GM18909 (cell line): ENCODE measurements around the gene SEMA3G.

ENCODE experiments used
- ATAC-seq: cut with Tn5 transposase; IDR thresholded peaks from one replicate; pipeline ENCODE4 v1.9.1; 2021; ENCODE audit warnings: mild to moderate bottlenecking; ENCODE audit not compliant: unreplicated experiment, poor library complexity

The SEMA3G gene

DNA sequence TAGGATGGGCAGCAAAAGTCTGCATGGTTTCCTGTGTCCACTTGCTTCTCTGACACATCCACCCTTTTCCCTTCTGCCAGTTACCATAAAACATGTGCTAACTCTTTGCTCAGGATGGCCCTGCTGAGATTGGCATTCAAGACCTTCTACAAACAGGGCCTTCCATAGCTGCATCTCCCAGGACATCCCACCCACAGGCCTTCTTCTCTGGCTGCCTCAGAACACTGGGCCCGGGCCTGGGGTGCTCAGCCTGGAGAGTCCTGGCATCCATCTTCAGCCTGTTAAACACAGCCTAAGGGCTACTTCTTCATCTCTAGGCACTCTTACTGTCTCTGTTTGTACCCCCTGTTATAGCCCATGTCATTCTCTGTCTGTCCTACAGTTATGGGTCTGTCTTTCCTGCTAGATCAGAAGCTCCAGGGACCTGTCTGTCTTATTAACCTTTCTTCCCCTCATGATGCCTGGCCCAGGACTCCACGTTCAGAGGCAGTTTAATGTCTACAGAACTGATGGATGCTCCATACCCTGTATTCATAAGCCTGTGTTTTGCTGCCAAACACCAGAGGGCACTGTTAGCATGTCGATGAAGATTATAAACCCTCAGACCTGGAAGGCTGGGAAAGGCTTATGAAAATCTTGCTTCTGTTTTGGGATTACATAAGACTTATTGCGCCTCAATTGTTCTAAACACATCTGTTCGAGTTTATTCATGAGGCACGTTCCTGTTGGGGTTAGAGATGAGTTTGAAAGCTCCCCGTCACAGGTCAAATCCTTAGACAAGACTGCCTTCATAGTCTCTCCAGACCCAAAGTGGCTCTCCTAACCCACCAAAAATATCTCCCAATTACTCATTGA, 16.5 kb downstream of the SEMA3G start:
- no peak for ATAC-seq

DNA sequence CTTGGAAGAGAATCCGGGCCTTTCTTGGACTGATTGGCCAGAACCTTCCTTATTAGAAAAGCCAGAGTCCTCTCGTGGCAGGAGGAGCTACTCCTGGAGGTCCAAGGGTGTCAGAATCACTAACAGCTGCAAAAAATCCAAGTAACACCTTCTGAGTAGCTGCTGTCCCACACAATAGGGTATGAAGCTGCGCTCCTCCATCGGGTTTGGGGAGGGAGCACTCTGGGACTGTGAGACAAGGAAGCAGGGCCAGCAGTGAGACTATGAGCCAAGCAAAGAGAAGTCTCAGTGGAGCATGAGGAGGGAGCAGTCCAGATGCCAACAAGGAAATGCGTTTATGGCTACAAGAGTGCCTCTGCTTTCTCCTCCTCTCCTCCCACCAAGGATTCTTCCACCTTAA, 21.7 kb downstream of the SEMA3G start:
- ATAC-seq = no peak

DNA sequence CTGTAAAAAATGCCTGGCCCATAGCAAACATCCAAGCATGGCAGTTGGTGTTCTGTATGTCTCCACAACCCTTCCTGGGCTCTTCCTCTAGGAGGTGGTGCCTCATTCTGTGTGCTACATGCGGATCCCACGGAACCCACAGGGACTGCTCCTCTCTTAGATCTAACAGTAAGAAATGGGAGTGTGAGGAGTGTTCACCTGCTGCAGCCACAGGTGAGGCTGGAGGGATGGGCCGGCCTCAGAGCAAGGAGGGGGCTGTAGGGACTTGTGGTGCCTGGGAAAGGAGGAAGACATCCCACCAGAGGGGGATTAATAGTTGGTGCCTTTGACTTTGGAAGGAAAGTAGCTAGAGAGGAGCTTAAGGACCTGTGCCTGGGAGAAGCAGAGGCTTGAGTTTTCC, 22.2 kb downstream of the SEMA3G start:
- no peak for ATAC-seq

GRCh38 chr3:52420388-52420787, 24.5 kb downstream of the SEMA3G start:
- ATAC-seq = no peak

GRCh38 chr3:52415800-52416199, 29.1 kb downstream of the SEMA3G start:
- ATAC-seq = no peak

GRCh38 chr3:52408466-52408865, 36.4 kb downstream of the SEMA3G start:
- ATAC-seq = no peak

GRCh38 chr3:52407779-52408178, 37.1 kb downstream of the SEMA3G start:
- ATAC-seq = no peak

- no peak for ATAC-seq
Measured at GRCh38 chr3:52406791-52407510, 38.0 kb downstream of the SEMA3G start.

- ATAC-seq = no peak
Measured at GRCh38 chr3:52406231-52406661, 38.7 kb downstream of the SEMA3G start.

DNA sequence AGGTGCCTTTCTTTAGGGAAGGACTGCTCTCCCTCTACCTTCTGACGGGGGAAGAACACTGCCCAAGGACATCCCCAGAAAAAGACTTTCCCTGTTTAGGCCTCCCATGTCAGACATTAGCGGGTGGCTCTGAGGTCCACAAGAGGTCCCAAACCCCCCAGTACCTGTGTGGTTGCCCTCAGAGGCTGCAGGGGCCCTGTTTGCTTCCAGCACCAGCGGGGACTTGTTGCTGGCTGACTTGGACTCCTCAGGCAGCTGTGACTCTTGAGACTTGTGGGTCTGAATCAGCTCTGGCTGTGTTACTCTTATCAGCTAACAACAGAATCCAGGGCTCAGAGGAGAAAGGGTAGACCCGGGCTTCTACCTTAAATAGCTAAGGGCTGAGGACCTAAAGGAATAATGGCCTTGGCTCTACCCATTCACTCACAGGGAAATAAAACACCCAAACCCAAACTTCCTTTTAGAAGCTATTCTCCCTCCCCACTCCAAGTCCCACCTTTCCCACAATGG, 39.2 kb downstream of the SEMA3G start:
- no peak for ATAC-seq

GRCh38 chr3:52405066-52405465, 39.8 kb downstream of the SEMA3G start:
- ATAC-seq = no peak

GRCh38 chr3:52404391-52404790, 40.5 kb downstream of the SEMA3G start:
- no peak for ATAC-seq

DNA sequence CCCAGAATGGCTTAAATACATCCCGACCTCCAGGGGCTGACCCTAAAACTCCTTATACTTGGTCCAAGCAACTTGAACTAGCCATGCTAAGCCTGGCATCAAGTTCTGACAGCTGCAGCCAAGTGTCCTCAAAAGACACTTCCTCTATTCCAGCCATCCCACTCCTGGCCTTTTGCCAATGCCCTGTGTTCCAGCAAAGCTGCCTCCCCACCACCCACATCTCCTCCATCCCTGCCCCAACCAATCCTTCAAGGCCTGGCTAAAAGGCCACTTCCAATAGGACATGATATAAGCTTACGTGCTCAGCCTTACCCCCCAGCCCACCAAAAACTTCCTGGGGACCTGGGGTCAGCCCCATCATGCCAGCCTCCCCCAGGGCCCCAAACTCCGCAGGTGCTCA, 40.9 kb downstream of the SEMA3G start:
- ATAC-seq = no peak

GRCh38 chr3:52403271-52403841, 41.5 kb downstream of the SEMA3G start:
- ATAC-seq = no peak

- no peak for ATAC-seq
Measured at GRCh38 chr3:52402706-52403270, 42.1 kb downstream of the SEMA3G start.

DNA sequence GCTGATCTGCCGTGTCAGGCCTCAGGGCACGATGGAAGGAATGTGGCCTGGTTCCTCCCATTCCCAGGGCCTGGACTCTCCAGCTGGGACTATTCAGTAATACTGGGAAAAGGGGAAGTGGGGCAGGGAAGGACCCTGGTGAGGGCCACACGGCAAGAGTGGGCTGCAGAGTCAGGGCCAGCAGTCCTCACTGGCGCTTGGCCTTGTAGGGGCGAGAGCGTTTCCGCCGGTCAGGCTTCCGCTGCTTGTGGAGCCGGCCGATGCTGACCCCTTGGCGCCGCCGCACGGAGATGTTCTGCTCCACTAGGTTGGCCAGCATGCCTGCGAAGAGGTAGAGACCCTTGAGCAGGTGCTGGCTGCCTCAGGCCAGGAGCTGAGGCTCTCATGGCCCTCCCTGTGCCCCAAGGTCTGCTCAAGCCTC, 42.8 kb downstream of the SEMA3G start:
- ATAC-seq = no peak

- no peak for ATAC-seq
Measured at GRCh38 chr3:52401551-52401950, 43.4 kb downstream of the SEMA3G start.

DNA sequence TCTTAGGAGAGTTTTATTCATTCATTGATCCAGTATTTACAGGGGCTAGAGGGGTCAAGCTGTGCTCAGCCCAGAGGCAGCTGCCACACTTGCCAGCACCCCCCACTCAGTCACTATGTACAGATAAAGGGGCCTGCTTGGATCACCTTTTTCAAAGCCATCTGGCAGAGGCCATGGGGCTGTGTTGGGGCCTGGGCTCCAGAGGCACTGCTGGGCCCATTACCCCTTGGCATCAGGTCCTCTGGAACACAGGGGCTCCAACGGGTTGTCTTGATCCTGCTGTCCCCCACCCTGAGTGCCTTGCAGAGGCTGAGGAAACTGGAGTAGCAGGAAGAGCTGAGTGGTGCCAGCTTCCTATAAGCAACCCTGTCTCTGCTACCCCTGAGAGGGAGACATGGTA, 43.9 kb downstream of the SEMA3G start:
- ATAC-seq = no peak

DNA sequence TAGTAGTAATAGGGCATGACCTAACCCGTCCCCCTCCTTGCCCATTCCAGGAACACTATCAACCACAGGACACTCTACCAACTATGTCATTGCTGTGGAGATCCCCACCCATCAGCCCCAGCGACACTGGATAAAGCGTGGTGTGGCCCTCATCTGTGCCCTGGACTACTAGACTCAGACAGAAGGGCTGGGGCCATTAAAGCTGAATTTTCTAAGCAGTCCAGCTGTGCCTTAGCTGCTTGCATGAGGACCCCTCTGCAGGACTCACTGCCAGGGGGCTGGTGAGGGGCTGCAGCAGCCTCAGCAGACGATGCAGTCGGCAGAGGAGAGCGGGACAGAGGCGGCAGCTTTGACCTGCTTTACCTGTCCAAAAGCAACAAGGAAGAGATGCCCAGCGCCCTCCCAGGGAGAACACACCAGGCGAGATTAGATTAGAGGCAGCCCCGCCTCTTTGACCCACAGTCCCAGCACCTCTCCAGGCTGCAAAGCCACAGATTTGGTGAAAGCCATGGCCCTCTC, 44.6 kb downstream of the SEMA3G start:
- ATAC-seq = no peak

DNA sequence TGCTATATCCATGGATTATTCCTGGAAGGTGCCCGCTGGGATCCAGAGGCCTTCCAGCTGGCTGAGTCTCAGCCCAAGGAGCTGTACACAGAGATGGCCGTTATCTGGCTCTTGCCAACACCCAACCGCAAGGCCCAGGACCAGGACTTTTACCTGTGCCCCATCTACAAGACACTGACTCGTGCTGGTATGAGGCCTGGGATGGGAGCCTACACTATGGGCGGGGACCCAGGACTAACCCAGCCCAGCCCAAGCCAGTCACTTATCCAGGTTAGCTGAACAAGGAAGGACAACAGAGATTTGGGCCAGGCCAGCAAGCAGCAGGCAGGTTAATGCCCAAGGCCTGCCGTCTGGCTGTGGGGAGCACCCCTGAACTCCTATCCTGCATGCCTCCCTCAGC, 45.3 kb downstream of the SEMA3G start:
- no peak for ATAC-seq

GRCh38 chr3:52399131-52399530, 45.8 kb downstream of the SEMA3G start:
- ATAC-seq = no peak
